GM04504 (cell line): ENCODE data around the gene MAD1L1.
A peak's percentile ranks its signal among the peaks of the same experiment; 100 is the strongest.
"Not testable (repeated sequence)": the region's sequence is repeated elsewhere in the genome, so short reads cannot be mapped to it uniquely, and the experiment has no call there.

Experiments used
- DNase-seq: peaks from one replicate; pipeline ENCODE4 v3.0.0-alpha.2; 2012; ENCODE audit warnings: low read depth

MAD1L1 gene

DNA sequence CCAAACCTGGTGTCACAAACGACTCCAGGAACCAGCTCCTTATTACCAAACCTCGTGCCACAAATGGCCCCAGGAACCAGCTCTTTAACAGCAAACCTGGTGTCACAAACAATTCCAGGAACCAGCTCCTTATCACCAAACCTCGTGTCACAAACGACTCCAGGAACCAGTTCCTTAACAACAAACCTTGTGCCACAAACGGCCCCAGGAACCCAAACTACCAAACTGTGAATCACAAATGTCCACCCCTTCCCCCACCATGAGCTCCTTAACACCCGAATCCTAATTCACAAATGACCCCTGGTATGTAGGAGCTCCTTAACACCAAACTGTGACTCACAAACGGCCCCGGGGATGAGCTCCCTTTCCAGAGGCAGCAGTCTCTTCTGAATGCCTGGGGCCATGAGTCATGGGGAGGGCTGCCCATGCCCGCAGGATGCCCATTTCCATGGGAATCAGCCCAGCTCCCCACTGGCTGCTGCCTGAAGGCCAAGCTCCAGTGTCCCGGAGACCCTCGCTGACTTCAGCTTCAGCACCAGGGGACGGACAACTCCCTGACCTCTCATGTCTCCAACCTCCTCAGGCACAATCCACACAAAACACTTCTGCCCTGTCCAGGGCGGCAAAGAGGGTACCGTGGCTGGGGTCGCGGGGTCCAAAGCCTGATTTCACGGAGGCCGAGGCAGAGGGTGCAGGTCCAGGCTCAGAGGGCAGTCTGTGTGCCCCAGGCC, 349.5 kb downstream of the MAD1L1 start:
- peak; percentile 75 for DNase-seq

DNA sequence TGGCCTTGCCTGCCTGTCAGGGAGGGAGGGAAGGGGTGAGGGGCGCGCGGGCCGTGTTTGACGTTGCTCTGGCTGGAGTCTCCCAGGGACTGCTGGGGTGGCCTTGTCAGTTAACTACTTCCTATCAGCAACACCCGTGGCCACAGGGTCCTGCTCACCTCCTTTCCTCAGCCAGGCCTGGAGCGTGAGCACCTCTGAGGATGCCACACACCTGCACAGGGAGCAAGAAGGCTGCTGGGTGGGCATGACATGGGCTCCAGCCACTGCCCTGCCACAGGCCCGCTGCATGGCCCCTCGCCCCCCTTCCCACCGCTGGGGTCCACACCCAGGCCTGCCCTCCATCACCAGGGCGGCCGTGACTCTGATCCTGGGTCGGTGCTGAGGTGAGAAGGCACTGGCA, 350.3 kb downstream of the MAD1L1 start:
- DNase-seq: no peak

DNA sequence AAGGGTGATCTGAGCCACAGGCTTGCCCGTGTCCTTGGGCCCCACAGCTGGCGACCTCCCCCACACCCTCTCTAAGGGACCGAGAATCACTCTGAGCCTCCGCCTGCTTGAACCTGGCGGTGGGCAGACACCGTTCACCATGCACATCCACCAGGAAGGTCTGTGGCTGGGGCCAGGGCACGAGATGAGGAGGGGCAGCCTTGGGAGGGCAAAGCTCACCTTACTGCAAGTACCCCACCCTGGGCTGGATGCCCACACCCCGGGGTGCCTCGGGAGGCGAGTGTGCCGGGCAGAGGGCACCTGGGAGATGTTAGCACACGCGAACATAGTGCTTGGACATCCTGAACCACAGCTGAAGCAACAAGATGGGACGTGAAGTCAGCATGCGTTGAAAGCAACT, 350.8 kb downstream of the MAD1L1 start:
- DNase-seq: no peak

DNA sequence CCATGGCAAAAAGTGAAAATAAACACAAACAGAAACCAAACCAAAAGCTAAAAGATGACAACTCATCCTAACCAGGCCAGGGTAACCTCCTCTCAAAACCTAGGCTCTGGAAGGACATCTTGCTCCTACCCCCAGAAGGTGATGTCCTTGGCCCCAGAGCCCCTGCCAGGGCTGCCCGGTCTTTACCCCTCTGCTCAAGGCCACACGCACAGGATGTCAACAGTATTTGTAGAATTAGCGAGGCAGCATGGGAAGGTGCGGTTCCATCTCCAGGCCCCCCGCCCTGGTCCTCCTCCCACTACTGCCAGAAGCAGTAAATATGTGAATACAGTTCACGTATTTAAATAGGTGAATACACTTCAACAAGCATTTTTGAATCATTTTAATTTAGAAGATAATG, 356.1 kb downstream of the MAD1L1 start:
- not testable (repeated sequence) for DNase-seq

DNA sequence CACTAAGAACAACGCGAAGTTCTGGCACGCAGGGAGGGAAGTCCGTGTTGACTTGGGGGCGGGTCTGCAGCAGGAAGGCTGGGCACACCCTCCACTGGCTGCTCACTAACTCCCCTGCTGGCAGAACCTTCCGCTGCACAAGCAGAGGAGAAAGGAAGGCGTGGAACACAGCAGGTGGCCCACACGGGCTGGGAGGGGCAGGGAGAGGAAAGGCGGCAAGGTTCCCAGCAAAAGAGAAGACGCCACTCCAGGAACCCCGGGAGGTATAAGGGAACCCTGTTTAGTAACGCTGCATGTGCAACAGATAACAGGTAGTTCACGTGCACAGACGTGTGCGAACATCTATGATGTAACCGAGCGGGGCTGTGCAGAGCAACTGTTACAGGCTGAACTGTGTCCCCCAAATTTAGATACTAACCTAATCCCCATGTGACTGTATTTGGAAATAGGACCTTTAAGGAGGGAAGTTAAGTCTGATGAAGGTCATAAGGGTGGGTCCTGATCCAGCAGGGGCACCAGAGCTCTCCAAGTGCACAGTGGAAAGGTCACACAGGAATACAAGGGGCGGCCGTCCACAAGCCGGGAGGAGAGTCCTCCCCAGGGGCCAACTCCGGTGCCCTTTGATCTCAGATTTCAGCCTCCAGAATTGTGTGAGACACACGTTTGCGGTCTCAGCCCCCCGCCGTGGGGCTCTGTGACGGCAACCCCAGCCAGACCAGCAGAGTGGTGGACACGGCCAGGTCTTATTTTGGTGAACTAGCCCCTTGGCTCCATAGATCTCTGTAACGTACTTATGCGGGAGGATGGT, 357.1 kb downstream of the MAD1L1 start:
- DNase-seq: not testable (repeated sequence)

DNA sequence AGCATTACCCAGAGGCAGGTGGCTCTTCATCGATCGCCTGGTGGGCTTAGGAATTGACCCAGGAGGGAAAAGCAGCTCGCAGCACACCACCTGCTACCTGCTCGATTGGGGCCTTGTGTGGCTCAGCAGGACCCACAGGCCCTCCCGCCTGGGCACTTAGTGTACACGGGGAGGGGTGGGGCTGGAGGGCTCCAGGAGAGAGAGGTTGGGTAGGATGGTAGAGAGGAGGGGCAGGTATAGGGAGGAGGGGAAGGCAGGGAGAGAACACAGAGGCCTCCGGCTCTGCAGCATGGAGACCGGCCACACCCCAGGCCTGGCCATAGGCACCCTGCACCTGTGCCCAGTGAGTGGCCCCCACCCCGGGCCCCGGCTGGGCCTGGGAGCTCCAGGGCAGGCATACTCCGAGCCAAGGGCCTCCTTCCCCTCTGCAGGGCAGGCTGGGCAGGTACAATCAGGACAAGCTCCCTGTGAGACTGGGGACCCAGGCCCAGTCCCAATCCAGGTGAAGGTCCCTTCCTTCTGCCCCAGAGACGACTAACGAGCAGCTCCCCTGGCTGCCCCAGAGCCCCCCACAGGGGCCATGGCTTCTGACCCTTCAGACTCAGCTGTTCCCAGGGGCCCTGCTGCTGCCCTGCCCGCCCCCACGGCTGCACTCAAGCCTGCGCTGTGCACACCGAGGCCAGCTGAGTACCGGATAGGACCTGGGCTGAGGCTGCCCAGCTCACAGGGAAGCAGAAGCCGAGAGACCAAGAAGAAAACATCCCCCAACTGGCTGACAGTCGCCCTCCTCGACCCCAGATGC, 358.0 kb downstream of the MAD1L1 start:
- DNase-seq: not testable (repeated sequence)

DNA sequence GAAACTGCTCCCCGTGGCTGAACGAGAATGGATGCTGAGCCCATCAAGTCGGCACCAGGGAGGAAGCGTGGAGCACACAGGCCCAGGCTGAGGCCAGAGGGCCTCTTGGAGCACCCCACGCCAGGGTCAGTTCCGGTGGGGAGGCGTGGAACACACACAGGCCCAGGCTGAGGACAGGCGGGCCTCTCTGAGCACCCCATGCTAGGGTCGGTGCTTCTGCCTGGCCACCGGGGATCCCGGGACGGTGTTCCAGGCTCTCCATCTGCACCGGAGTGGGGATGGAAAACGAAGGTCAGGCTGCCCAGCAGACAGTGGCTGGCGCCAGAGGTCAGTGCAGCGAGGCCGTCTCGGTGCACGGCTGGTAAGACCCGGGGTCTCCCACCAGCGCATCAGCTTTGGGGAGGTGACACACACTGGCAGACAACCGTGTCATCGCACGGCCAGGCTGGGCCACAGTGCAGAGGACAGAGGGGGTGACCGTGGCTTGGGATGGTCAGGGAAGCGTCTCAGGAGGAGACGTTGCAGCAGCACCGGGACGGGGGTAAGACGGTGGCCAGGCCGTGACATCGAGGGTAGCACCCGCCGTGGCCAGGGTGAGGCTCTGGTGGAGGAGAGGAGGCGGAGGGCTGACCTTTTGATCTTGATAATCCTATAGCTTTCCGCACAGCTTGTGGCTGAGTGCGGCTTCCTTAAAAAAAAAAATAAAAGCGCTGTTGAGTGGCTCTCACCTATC, 358.7 kb downstream of the MAD1L1 start:
- no peak for DNase-seq

DNA sequence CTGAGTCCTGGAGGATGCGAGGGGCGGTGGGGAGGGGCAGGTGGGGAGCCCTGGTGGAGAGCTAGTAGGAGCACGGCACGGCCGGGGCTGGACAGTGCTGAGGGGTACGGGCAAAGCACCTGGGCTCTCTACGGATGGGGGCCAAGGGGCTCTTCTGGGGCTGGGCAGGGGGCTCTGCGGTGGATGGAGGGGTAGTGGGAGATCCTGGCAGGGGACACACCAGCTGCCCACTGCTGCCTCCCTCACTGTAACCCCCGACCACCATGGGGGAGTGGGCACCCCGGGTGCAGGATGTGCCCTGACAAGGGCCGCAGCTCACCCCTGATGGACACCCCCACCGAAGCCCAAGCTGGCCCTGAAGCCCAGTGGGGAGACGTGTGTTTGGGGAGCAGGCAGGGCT, 359.3 kb downstream of the MAD1L1 start:
- DNase-seq: no peak

DNA sequence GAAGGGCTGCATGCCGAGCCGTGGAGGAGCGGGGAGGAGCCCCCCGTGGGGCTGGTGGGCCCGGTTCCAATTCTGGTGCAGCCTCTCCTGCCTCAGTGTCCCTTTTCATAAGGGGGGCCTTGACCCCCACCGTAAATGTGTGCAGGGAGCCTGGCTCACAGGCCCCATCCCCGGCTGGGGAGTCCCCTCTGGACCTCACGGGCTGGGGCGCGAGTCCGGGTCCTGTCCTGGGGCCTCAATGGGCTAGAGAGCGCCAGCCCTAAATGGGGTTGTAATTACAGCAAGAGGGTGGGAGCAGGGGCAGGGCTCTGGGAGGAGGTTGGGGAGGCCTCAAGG, 359.7 kb downstream of the MAD1L1 start:
- no peak for DNase-seq

DNA sequence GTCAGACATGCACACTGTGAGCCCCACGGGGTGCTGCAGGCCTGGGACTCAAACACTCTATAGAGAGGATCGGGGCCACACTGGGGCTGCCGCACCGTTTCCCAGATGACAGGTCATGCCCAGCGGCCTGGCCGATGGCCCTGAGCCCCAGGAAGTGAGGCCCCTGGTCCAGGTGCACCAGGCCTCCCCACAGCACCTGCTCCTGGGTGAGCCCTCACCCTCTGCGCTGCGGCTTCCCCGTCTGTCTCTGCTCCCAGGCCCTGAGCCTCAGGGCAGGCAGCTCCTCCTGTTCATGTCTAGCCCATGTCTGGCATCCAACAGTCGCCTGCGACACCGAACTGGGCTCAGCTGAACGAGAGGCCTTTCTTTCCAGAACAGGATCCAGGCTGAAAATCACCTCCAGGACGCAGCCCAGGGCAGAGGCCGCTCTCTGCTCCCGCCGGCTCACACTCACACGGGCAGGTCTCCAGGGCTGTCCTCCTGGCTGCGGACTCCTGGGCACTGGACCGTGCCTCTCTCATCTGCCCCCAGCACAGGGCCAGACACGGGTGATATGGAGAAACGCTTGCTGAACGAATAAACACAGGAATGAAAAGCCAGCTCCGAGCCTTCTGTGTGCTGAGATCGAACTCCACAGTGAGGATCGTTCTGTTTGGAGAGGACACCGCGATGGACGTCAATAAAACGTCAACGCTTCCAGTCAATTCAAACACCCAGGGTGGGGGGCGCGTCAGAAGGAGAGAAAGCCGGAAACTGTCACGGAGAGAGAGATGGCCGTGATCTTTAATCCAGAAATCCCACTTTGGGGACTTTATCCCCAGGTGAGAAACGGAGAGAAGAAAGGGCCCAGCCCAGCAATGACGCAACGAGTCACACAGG, 360.3 kb downstream of the MAD1L1 start:
- no peak for DNase-seq

DNA sequence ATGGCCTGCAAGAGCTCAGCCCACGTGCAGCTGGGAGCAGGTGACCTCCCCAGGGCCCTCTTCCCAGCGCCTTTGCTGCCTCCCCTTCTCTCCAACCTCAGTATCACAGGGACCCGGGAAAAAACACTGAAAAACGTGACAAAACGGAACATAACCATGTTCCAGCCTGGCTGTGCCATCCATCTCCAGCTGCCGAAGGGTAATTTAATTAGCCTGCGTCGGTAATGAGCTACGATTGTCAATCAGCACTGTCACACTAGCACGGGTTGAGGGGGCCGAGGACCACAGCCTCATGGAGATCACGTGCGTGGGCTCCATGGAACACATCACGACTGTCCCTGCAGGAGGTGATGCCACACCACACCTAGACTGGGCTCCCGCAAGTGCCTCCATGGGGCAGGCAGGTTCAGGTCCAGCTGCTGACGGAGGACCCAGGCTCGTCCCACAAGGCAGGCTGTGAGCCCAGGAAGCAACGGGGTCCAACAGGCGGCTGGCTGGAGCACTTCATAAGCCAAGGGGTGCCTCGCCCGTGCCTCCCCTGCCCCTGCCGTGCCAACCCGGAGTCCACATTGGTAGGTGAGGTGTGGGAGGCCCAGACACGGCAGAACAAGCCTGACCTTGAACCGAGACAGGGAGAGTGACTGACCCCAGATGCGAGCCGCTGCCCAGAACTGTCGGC, 363.2 kb downstream of the MAD1L1 start:
- DNase-seq: no peak

DNA sequence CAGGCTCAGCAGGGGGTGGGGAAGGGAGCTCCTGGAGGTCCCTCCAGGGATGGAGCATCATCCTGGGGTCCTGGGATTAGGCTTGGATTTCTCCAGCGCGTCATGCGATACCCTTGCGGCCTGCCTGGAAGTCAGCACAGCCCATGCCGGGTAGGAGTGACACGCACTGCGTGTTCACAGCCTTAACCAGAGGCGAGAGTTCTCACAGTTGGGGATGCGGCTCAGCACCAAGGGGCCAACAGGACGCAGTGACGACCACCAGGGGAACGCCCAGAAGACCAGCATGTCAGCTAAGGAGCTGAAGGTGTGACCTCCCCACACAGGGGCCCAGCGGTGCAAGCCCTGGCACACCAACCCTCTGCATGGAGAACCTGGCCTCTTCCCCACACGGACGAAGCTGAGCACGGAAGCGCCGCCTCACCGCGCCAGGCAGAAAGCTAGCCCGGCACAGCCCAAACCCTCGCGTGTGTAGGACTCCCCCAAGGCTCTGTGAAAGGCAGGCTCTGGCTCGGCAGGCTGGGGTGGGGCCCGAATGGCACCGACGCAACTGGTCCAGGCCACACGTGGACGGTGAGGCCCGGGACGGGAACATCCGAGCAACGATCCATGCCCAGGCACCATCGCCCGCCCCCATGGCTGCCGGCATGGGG, 364.1 kb downstream of the MAD1L1 start:
- no peak for DNase-seq

DNA sequence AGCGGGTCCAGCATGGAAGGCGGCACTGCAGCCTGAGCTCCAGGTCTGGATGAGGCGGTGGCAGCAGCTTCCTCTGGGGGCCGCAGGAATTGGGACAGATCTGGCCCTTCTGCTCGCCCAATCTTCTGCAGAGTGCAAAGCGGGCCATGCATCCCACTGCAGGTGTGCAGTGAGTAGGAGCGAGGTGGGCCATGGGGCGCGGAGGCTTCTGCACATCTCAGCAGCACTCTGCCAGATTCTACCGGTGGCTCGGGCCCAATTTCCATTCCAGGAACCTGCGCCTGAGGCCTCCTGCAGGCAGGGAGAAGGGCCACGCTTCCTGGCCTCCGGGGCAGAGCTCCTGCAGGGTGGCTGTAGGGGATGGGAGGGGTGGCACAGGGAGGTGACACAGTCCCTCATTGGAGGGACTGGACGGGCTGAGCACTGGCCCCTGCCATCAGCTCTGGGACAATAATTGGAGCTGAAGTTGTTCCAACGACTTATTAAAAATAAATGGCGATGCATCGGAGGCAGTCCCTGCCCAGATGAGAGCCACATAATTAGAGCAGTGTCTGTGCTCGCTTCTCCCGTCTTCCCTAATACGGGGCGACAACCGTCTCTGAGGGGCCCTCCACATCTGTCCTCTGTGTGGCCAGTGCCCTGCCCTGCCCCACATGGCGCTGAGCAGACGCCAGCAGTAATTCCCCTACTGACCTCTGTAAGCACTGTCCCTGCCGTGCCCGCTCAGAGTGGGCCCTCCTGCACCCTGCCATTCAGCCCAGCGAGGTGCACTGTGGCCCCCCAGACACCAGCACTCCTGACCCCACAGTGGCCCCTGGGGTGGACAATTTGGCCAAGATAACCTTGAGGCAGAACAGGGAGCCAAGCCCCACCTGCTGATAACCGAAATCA, 365.1 kb downstream of the MAD1L1 start:
- DNase-seq: no peak

DNA sequence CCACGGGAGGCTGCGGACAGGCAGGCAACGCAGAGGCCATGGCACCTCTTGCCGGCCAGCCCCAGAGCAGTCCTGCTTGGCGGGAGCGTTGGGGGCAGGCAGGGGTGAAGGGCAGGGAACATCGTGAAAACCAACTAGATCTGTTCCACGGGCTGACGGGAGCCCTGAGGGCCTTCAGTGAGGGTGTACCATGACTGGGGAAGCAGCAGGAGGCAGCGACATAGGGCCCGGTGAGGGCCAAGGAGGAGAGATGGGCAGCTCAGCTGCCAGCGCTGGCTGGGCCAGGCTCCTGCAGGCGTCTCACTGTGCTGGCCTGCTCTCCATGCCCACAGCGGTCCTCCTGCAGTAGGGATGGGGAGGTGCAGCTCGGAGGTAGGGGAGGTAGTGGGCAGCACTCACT, 366.1 kb downstream of the MAD1L1 start:
- no peak for DNase-seq

DNA sequence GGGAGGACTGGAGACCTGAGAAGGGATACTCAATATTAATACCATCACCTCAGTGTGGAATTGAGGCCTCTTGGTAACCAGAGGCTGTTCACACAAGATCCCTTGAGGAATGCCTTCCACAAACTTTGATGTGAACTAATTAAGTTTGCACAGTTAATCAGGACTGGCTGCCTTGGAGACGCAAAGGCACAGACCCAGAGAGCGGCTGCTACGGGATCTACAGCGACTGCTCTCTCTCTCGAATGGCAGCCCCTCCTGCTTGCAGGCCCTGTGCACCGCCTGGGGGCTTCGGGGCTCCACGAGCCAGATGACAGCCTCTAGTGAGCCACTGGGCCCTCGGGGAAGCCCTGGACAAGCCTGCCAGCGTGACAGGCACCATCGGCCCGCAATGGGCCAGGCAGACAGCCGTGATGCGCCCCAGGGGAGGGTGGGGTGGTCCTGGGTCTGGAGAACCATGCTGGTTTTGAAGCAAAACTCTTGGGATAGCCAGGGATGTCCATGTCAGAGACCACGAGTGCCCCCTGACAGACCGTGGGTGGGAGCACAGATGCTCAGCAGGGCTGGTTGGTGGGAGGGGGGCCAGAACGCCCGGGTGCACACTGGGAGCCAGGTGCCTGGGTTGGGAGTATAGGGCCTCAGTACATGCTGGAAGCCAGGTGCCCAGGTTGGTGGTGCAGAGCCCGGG, 367.0 kb downstream of the MAD1L1 start:
- DNase-seq: no peak

DNA sequence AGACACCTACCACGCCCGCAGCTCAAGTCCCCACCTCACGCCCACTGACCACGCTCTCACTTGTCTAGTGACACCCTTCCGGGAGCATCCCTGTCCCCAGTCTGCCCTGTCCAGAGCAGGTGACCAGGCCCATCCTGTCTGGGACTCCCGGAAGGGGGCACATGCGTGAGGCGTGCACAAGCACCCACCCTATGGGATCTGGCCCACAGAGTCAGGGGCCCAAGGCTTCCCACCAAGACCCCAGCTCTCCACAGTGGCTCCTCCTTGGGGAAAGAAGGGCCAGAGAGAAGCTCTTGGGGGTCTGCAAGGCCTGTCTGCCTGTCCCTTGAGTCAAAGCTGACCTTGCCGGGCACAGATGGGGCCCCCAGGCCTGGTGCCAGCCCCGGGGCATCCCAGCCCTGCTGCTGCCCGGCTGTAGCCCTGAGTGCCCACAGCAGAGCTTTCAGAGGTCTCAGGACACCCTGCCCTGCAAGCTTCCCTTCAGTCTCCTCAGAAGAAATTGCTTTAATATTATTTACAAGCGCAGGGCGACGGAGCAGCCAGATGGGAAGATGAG, 367.7 kb downstream of the MAD1L1 start:
- no peak for DNase-seq

DNA sequence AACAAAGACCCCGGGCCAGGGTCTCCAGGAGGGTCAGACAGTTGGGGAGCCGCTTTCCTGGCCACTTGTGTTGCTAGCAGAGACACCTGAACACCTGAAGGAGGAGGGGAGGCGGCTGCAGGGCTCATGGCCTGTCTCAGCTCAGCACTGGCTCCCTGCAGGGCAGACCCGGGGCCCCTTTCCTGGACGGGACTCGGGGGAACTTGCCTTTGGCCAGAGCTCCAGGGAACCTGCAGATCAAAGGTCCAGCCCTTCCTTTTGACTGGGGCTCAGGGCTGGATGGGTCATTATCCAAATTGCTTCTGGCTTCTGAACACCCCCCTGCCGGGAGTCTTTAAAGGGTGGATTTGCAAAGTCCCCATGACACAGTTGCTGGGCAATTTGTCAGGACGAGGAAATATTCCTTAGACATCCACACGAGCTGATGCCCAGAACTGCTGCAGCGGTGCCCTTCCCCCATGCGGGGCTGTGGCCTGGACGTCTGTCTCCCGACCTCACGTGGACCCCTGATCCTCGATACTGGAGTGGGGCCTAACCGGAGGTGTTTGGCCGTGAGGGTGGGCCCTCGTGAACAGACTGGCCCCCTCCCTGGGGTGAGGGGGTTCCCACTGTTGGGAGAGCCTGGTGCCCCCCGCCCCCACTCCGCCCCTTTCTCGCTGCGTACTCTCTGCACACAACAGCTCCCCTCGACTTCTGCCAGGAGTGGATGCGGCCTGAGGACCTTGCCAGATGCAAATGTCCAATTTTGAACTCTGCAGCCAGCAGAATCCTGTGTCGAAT, 368.4 kb downstream of the MAD1L1 start:
- DNase-seq: no peak
